ENCODE data around the gene MAP3K21.

DNA sequence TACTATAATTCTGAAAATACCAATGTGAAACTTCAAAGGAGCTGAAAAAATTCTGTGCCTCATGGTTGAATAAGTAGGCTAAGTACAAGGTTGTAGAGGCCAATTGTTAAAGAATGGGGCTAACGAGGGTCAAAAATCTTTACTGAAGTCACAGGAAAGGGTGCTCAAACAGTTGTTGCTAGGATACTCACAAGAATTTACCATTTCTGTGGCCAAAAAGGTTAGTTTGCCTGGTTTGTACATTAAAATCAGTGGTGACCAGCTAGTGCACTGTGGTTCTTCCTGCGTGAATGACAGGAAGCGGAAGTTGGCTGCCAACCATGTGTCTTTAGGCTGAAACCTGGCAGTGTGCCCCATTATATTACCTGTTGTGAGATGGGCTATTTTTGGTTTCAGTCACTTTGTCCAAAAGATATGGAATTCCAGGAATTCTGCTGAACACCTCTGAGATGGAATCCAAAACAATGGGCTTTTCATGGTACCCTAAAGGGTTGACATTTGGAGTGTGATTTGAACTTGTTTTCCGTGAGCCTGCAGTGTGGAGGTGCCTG is 13.5 kb downstream of the MAP3K21 start:
- TF ChIP-seq POLR2A (IDR thresholded peaks at IDR 0.05; ENCODE audit: low read depth) (no peak), POLR2AphosphoS5 (IDR thresholded peaks at IDR 0.05) (no peak)
- TF ChIP-seq, protein P1, sequence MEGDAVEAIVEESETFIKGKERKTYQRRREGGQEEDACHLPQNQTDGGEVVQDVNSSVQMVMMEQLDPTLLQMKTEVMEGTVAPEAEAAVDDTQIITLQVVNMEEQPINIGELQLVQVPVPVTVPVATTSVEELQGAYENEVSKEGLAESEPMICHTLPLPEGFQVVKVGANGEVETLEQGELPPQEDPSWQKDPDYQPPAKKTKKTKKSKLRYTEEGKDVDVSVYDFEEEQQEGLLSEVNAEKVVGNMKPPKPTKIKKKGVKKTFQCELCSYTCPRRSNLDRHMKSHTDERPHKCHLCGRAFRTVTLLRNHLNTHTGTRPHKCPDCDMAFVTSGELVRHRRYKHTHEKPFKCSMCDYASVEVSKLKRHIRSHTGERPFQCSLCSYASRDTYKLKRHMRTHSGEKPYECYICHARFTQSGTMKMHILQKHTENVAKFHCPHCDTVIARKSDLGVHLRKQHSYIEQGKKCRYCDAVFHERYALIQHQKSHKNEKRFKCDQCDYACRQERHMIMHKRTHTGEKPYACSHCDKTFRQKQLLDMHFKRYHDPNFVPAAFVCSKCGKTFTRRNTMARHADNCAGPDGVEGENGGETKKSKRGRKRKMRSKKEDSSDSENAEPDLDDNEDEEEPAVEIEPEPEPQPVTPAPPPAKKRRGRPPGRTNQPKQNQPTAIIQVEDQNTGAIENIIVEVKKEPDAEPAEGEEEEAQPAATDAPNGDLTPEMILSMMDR (IDR thresholded peaks at IDR 0.05): no peak
